Measurements from ENCODE around the gene LMO1. TPM values are rescaled to one million over a fixed set of nuclear protein-coding genes. Genes with fewer than 3 reads are reported as not detected.

The LMO1 gene
- total and polyA plus RNA-seq, 2 of the 8 experiments (the other 6 are each of a cell fraction or from before 2014, with no cell fraction given) = 0.17 TPM; not detected in 1

GRCh38 chr11:8256271-8257002 is 7.2 kb downstream of the LMO1 start (continued):
- TF ChIP-seq CHD7 (IDR thresholded peaks at IDR 0.05; ENCODE audit: insufficient replicate concordance, low read length) (no peak), NRF1 (IDR thresholded peaks at IDR 0.05; ENCODE audit: low read depth, low read length) (no peak), HDAC2 (IDR thresholded peaks at IDR 0.05; ENCODE audit: borderline replicate concordance in 1 of 2, low read depth in 2 of 2, low read length in 2 of 2) (no peak)
